SK-N-SH (cell line): Measurements from ENCODE around the gene GSG1L2. TPM values are rescaled to one million over a fixed set of nuclear protein-coding genes. Genes with fewer than 3 reads are reported as not detected.

Source experiments
- CTCF ChIA-PET: fragments of 300-600, 350-600 bp; formaldehyde crosslinking; extraction: SDS; loops from one replicate; lab custom pipeline; 2021; lab: Yijun Ruan, JAX
- POLR2A ChIA-PET: fragments of 350-600 bp; sonication (Branson Sonifier 250); formaldehyde crosslinking; extraction: SDS; loops from one replicate; lab custom pipeline; 2020; ENCODE audit warnings: antibody characterized with exemption, inconsistent platforms; lab: Yijun Ruan, JAX
- DNase-seq: peaks from one replicate; pipeline ENCODE4 v3.0.0; 2012
- H2AFZ ChIP-seq: fragments of 200-600 bp; sonication (generic); 2 replicates; pipeline ENCODE4 v1.8.1; 2016; ENCODE audit warnings: antibody characterized with exemption, mild to moderate bottlenecking, low read depth
- H3F3A ChIP-seq: fragments of 200-600 bp; sonication (generic); replicated peaks from 2 replicates; pipeline ENCODE3; 2016; ENCODE audit warnings: antibody characterized with exemption, mild to moderate bottlenecking; ENCODE audit not compliant: insufficient read depth
- H3K27ac ChIP-seq, 2 experiments: fragments of 200-500 bp in 1 of 2; fragments of 200-600 bp in 1 of 2; sonication (Bioruptor generic) in 1 of 2; sonication (generic), shearing (Covaris generic) in 1 of 2; 2 replicates each; pipeline versions ENCODE4 v1.5.1 to v1.6.1; 2014 to 2016; ENCODE audit warnings: low read depth in 2 of 2, inconsistent platforms in 1 of 2, low read length in 1 of 2, mild to moderate bottlenecking in 1 of 2, mixed read lengths in 1 of 2
- H3K27me3 ChIP-seq: fragments of 200-600 bp; sonication (generic), shearing (Covaris generic); 2 replicates; pipeline ENCODE4 v1.6.1; 2016; ENCODE audit warnings: mixed run types; ENCODE audit not compliant: insufficient read depth
- H3K36me3 ChIP-seq, 2 experiments: fragments of 200-500 bp in 1 of 2; fragments of 200-600 bp in 1 of 2; sonication (Bioruptor generic) in 1 of 2; sonication (generic) in 1 of 2; replicated peaks in 1 of 2; 2 replicates each; pipeline versions ENCODE3 to v1.5.1; 2014 to 2016; ENCODE audit warnings: low read length in 1 of 2, mild to moderate bottlenecking in 1 of 2; ENCODE audit not compliant: insufficient read depth in 2 of 2, control insufficient read depth in 1 of 2
- H3K4me1 ChIP-seq, 2 experiments: fragments of 200-500 bp in 1 of 2; fragments of 200-600 bp in 1 of 2; sonication (Bioruptor generic) in 1 of 2; sonication (generic), shearing (Covaris generic) in 1 of 2; 2 replicates each; pipeline versions ENCODE4 v1.5.1 to v1.6.1; 2014 to 2016; ENCODE audit warnings: low read depth in 1 of 2, low read length in 1 of 2, mixed run types in 1 of 2; ENCODE audit not compliant: insufficient read depth in 2 of 2, control insufficient read depth in 1 of 2
- H3K4me2 ChIP-seq: fragments of 200-600 bp; sonication (generic), shearing (Covaris generic); 2 replicates; pipeline ENCODE4 v1.6.1; 2017; ENCODE audit warnings: mixed run types
- H3K4me3 ChIP-seq, 2 experiments: fragments of 200-500 bp in 1 of 2; fragments of 200-600 bp in 1 of 2; sonication (Bioruptor generic) in 1 of 2; sonication (generic), shearing (Covaris generic) in 1 of 2; 2 replicates each; pipeline versions ENCODE4 v1.5.1 to v1.8.1; 2014 to 2016; ENCODE audit warnings: low read depth in 2 of 2, inconsistent platforms in 1 of 2, low read length in 1 of 2, mild to moderate bottlenecking in 1 of 2, mixed read lengths in 1 of 2, moderate library complexity in 1 of 2
- H3K79me2 ChIP-seq: fragments of 200-600 bp; sonication (generic); 2 replicates; pipeline ENCODE4 v1.8.1; 2017; ENCODE audit warnings: mild to moderate bottlenecking; ENCODE audit not compliant: insufficient read depth
- H3K9ac ChIP-seq: fragments of 200-600 bp; sonication (generic); 2 replicates; pipeline ENCODE4 v1.6.1; 2017; ENCODE audit warnings: mixed run types
- H3K9me2 ChIP-seq: fragments of 200-600 bp; sonication (generic); 2 replicates; pipeline ENCODE4 v1.6.1; 2017; ENCODE audit warnings: mixed run types
- H3K9me3 ChIP-seq: fragments of 200-600 bp; sonication (generic); 2 replicates; pipeline ENCODE4 v1.6.1; 2017; ENCODE audit warnings: mixed run types, mild to moderate bottlenecking, moderate library complexity
- H4K20me1 ChIP-seq: fragments of 200-600 bp; sonication (generic); 2 replicates; pipeline ENCODE4 v1.6.1; 2017; ENCODE audit warnings: mild to moderate bottlenecking, mixed run types; ENCODE audit not compliant: insufficient read depth
- CHD2 ChIP-seq: fragments of 150-350 bp; IDR thresholded peaks from 2 replicates; pipeline ENCODE4 v1.6.1; 2018; ENCODE audit warnings: low read length; ENCODE audit not compliant: partially characterized antibody
- CTCF ChIP-seq: fragments of 200-600 bp; sonication (generic); IDR thresholded peaks from 2 replicates; pipeline ENCODE4 v1.6.1; 2017; ENCODE audit warnings: antibody characterized with exemption, mild to moderate bottlenecking, moderate library complexity
- EP300 ChIP-seq, 2 experiments: IDR thresholded peaks; 2 replicates each; pipeline versions ENCODE4 v1.4.0 to v1.6.1; 2012; ENCODE audit warnings: borderline replicate concordance in 1 of 2, low read depth in 1 of 2, low read length in 1 of 2
- EZH2phosphoT487 ChIP-seq: fragments of 200-600 bp; sonication (generic); IDR thresholded peaks from 2 replicates; pipeline ENCODE4 v1.6.1; 2017; ENCODE audit warnings: low read depth, mixed run types, mild to moderate bottlenecking, antibody characterized with exemption, moderate library complexity, borderline replicate concordance
- FOSL2 ChIP-seq: IDR thresholded peaks from 2 replicates; pipeline ENCODE4 v1.4.0; 2012; ENCODE audit warnings: low read depth, mild to moderate bottlenecking, moderate library complexity, borderline replicate concordance
- FOXJ3 ChIP-seq: sonication (generic); formaldehyde crosslinking; IDR thresholded peaks from 2 replicates; pipeline ENCODE4 v1.5.1; 2020; ENCODE audit warnings: mild to moderate bottlenecking, missing genetic modification reagents
- GATA2 ChIP-seq: sonication (generic); formaldehyde crosslinking; IDR thresholded peaks from 2 replicates; pipeline ENCODE4 v1.5.0; 2020; ENCODE audit warnings: mild to moderate bottlenecking, missing genetic modification reagents
- IRF3 ChIP-seq: fragments of 150-350 bp; IDR thresholded peaks from 2 replicates; pipeline ENCODE4 v1.6.1; 2016; ENCODE audit warnings: mild to moderate bottlenecking, low read depth, low read length
- JUND ChIP-seq: IDR thresholded peaks from 2 replicates; pipeline ENCODE4 v1.4.0; 2012
- MXI1 ChIP-seq: IDR thresholded peaks from 2 replicates; pipeline ENCODE4 v1.6.1; 2012; ENCODE audit warnings: mild to moderate bottlenecking, low read depth, low read length, improper control_type of control experiment
- NFIC ChIP-seq: IDR thresholded peaks from 2 replicates; pipeline ENCODE4 v1.4.0; 2012; ENCODE audit warnings: borderline replicate concordance
- NRF1 ChIP-seq: IDR thresholded peaks from 2 replicates; pipeline ENCODE4 v1.6.1; 2012; ENCODE audit warnings: low read depth, mild to moderate bottlenecking, low read length
- PBX3 ChIP-seq: IDR thresholded peaks from 2 replicates; pipeline ENCODE4; 2012
- POLR2AphosphoS5 ChIP-seq: IDR thresholded peaks from 2 replicates; pipeline ENCODE4 v1.6.1; 2012; ENCODE audit warnings: low read depth, low read length
- REST ChIP-seq: IDR thresholded peaks from 2 replicates; pipeline ENCODE4 v1.6.1; 2012; ENCODE audit warnings: mild to moderate bottlenecking, low read depth, low read length, moderate library complexity
- RXRA ChIP-seq: IDR thresholded peaks from 2 replicates; pipeline ENCODE4 v1.4.0; 2012; ENCODE audit warnings: low read depth, mild to moderate bottlenecking, borderline replicate concordance
- SIN3A ChIP-seq: IDR thresholded peaks from 2 replicates; pipeline ENCODE4 v1.6.1; 2012; ENCODE audit warnings: low read depth, mild to moderate bottlenecking, low read length, moderate library complexity, borderline replicate concordance
- TAF1 ChIP-seq: IDR thresholded peaks from 2 replicates; pipeline ENCODE4 v1.6.1; 2012; ENCODE audit warnings: low read depth, mild to moderate bottlenecking, low read length, moderate library complexity, borderline replicate concordance
- YY1 ChIP-seq: IDR thresholded peaks from 2 replicates; pipeline ENCODE4 v1.4.0; 2012; ENCODE audit warnings: low read depth, mild to moderate bottlenecking
- WGBS: methylation state at CpG from one replicate; pipeline ENCODE4 v1.1.6; 2017; ENCODE audit warnings: low lambda C conversion rate; 5-methylcytosine and 5-hydroxymethylcytosine counted together
- polyA plus RNA-seq, 3 experiments: library from polyadenylated mRNA; depleted of rRNA; stranded (reverse); fragments of >200 nt; gene quantifications; 2 replicates each; pipeline ENCODE4 v1.2.3, GENCODE V29; 2012

GSG1L2 gene
- polyA plus RNA-seq, 1 of the 3 experiments (the other 2 are of a cell fraction), result not detected

GRCh38 chr17:9771465-9771864 is 50.4 kb downstream of the GSG1L2 start:
- Histone ChIP-seq H3K4me2 (no peak overlapping the region), H3K79me2 (no peaks in the 10 kb centered on the region), H3K4me1 (no peaks in the 10 kb centered on the region), H3K4me3 (no peak overlapping the region), H3F3A (no peaks in the 10 kb centered on the region), H3K9me2 (no peaks in the 10 kb centered on the region), H3K36me3 (no peaks in the 10 kb centered on the region), H2AFZ (no peak overlapping the region), H3K9ac (no peak overlapping the region), H3K27ac (no peak overlapping the region), H4K20me1 (no peaks in the 10 kb centered on the region), H3K27me3 (peaks cover 60% of the 10 kb centered on the region), H3K9me3 (no peaks in the 10 kb centered on the region)
- ChIA-PET POLR2A (no interaction called here), CTCF (no interaction called here)
- DNase-seq, result no peak
- 32% methylated on average over 18 of the region's 27 CpGs for WGBS
- no peak for TF ChIP-seq GATA2 (CRISPR knock-in tag)
- no peak for TF ChIP-seq CHD2
- TF ChIP-seq YY1, result no peak
- no peak for TF ChIP-seq SIN3A
- no peak for TF ChIP-seq EZH2phosphoT487
- TF ChIP-seq IRF3, result no peak
- no peak for TF ChIP-seq MXI1

- no peak for TF ChIP-seq FOXJ3 (CRISPR knock-in tag)
- TF ChIP-seq GATA2 (CRISPR knock-in tag), result no peak
- no peak for TF ChIP-seq EP300 (IDR thresholded peaks at IDR 0.05; ENCODE audit: borderline replicate concordance in 1 of 2, low read depth in 1 of 2, low read length in 1 of 2)
- TF ChIP-seq CTCF, result no peak
- no peak for TF ChIP-seq NRF1
- TF ChIP-seq POLR2AphosphoS5, result no peak
- no peak for TF ChIP-seq NFIC
- no peak for TF ChIP-seq FOSL2
- TF ChIP-seq MXI1, result no peak
- TF ChIP-seq JUND, result no peak
- TF ChIP-seq PBX3, result no peak
- TF ChIP-seq CHD2, result no peak
- no peak for TF ChIP-seq TAF1
- TF ChIP-seq RXRA, result no peak
- no peak for TF ChIP-seq YY1
- no peak for TF ChIP-seq REST
- H3K9ac ChIP-seq, result no peak overlapping the region
- no peaks in the 10 kb centered on the region for H3F3A ChIP-seq
- WGBS, result 13% methylated on average over 12 of the region's 15 CpGs
- no peaks in the 10 kb centered on the region for H3K36me3 ChIP-seq
- no peaks in the 10 kb centered on the region for H3K79me2 ChIP-seq
- ChIA-PET POLR2A (no interaction called here), CTCF (interaction anchor here (0.6 to 1.6 kb wide), 11 partner anchors 17 to 717 kb away, joined by 3 to 5 read pairs (median 4); partner anchors contain the start of gene DHRS7C)
- no peaks in the 10 kb centered on the region for H3K9me3 ChIP-seq
- no peak overlapping the region for H2AFZ ChIP-seq
- DNase-seq, result no peak
- H3K27ac ChIP-seq, result no peak overlapping the region
- H3K4me1 ChIP-seq, result no peaks in the 10 kb centered on the region
- no peak overlapping the region for H3K4me2 ChIP-seq
- no peak overlapping the region for H3K4me3 ChIP-seq
- no peaks in the 10 kb centered on the region for H3K9me2 ChIP-seq
- H4K20me1 ChIP-seq, result no peaks in the 10 kb centered on the region
- peaks cover 54% of the 10 kb centered on the region for H3K27me3 ChIP-seq
These were observed 52.7 kb downstream of the GSG1L2 start for GRCh38 chr17:9769036-9769695.
